ENCODE results near the gene APLP1. TPM values are rescaled to one million over a fixed set of nuclear protein-coding genes. Genes with fewer than 3 reads are reported as not detected.
"Not testable (repeated sequence)": the region's sequence is repeated elsewhere in the genome, so short reads cannot be mapped to it uniquely, and the experiment has no call there.

APLP1 gene
- total RNA-seq, 1 donor from 2014 or later, result 0.21 TPM

DNA sequence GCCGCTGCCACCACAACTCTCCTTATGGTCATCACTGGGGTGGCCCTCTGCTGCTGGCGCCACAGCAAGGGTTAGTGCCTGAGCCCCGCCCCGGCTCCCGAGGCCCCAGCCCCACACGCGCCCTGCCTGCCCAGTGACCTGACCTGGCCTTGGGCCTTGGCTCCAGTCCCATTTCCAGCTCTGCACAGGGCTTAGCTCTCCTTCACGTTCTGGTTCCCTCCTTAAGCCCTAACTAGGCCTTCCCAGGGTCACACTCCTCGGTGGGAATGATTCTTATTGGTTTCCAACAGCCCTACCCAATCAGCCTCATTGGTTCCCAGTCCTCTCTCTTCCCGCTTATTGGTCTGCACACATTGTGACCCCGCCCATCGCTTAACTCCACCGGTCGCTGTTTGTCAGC, 5.8 kb upstream of the APLP1 start:
- Histone ChIP-seq H3K27ac (no peak overlapping the region), H3K4me3 (no peak overlapping the region), H3K4me1 (no peaks in the 10 kb centered on the region), H3K9me3 (no peaks in the 10 kb centered on the region), H3K27me3 (no peaks in the 10 kb centered on the region), H3K36me3 (no peaks in the 10 kb centered on the region)
- TF ChIP-seq, protein P1, sequence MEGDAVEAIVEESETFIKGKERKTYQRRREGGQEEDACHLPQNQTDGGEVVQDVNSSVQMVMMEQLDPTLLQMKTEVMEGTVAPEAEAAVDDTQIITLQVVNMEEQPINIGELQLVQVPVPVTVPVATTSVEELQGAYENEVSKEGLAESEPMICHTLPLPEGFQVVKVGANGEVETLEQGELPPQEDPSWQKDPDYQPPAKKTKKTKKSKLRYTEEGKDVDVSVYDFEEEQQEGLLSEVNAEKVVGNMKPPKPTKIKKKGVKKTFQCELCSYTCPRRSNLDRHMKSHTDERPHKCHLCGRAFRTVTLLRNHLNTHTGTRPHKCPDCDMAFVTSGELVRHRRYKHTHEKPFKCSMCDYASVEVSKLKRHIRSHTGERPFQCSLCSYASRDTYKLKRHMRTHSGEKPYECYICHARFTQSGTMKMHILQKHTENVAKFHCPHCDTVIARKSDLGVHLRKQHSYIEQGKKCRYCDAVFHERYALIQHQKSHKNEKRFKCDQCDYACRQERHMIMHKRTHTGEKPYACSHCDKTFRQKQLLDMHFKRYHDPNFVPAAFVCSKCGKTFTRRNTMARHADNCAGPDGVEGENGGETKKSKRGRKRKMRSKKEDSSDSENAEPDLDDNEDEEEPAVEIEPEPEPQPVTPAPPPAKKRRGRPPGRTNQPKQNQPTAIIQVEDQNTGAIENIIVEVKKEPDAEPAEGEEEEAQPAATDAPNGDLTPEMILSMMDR (IDR thresholded peaks at IDR 0.05), result no peak
- no peak for DNase-seq (ENCODE audit: low spot score in 2 of 2)
- intact Hi-C loops (cut with DNase I), result no loop called here

DNA sequence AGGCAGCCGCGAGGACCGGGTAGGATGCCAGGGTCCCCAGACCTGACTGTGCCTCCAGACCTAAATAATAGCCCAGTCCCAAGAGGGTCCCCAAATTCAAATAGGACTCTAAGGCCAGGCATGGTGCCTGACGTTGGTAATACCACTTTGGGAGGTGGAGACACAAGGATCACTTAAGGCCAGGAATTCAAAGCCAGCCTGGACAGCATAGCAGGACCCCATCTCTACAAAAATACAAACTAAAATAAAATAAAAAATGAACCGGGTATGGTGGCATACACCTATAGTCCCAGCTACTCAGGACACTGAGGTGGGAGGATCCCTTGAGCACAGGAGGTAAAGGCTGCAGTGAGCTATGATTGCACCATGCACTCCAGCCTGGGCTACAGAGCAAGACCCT, 5.4 kb upstream of the APLP1 start:
- no peaks in the 10 kb centered on the region for H3K9me3 ChIP-seq
- TF ChIP-seq, protein P1 (IDR thresholded peaks at IDR 0.05), result no peak
- H3K27ac ChIP-seq, result no peak overlapping the region
- intact Hi-C loops (cut with DNase I), result no loop called here
- H3K4me1 ChIP-seq, result peaks cover 0 to under 1% of the 10 kb centered on the region in 2 donors
- DNase-seq (ENCODE audit: low spot score in 2 of 2), result no peak
- no peaks in the 10 kb centered on the region for H3K27me3 ChIP-seq
- no peak overlapping the region for H3K4me3 ChIP-seq
- H3K36me3 ChIP-seq, result no peaks in the 10 kb centered on the region

DNA sequence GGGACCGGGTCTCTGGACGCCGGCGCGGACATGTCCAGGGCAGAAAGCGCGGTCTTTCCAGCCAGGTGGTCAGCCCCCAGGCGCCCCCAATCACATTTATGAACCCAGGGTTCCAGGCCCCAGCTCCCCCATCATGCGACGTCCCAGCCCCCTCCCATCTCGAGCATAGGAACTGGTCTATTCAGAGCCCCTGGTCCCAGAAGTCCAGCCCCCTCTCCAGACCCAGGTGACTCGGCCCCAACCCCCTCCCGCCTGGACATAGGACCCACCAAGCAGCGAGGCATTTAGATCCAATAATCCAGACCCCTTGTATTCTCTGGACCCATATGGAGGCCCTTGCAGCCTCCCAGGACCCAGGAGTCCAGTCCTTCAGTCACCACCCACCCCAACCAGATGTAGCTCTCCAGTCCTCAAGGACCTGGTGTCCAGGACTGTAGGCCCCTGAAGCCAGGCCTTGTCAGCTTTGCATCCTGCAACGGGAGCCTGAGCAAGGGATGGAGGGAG, 501 bp downstream of the APLP1 start:
- Histone ChIP-seq H3K4me3 (peak overlapping the region; percentile 60 to 71), H3K36me3 (no peaks in the 10 kb centered on the region), H3K27ac (no peak overlapping the region), H3K9me3 (no peaks in the 10 kb centered on the region), H3K4me1 (peaks cover 14 to 18% of the 10 kb centered on the region in 2 donors), H3K27me3 (no peaks in the 10 kb centered on the region)
- intact Hi-C loops (cut with DNase I), result loop anchor here (5.0 kb wide), 1 partner anchor 112 kb away; the partner anchor contains the start of genes HSPB6 and PROSER3
- no peak for DNase-seq (ENCODE audit: low spot score in 2 of 2)
- TF ChIP-seq, protein P1 (IDR thresholded peaks at IDR 0.05), result no peak

DNA sequence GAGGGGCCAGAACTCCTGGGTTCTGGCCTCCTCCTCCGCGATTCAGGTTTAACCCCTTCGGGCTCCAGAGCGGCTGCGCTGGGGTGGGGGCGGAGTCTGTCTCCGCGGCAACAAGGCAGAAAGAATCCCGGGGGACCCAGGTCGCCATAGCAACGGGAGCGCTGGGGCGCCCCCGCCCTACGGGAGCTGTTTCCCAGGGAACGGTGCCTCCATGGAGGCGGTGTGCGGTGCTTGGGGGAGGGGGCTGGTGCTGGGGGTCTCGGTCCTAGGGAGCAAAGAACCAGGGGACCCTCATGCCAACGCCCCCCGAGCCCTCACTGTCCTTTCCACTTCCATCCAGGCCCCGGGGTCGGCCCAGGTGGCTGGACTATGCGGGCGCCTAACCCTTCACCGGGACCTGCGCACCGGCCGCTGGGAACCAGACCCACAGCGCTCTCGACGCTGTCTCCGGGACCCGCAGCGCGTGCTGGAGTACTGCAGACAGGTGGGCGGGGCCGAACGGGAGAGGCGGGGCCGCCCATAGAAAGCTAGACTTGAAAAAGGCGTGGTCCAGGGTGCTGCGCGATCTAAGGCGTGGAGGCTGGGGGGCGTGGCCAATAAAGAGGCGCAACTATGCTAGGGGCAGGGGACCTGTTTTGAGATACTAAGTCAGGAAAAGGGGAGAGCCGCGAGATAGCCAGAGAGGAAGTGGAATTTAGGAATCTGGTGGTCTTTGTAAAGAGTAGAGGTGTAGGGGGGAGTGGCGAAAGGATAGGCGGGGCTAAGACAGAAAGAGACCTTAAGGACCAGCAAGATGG, 1.2 kb downstream of the APLP1 start:
- peak; percentile 17 to 79 for DNase-seq (ENCODE audit: low spot score in 2 of 2)
- peaks cover 14 to 18% of the 10 kb centered on the region in 2 donors for H3K4me1 ChIP-seq
- intact Hi-C loops (cut with DNase I), result loop anchor here (5.0 kb wide), 1 partner anchor 112 kb away; the partner anchor contains the start of genes HSPB6 and PROSER3
- no peaks in the 10 kb centered on the region for H3K27me3 ChIP-seq
- peak overlapping the region; percentile 60 to 71 for H3K4me3 ChIP-seq
- no peaks in the 10 kb centered on the region for H3K36me3 ChIP-seq
- TF ChIP-seq, protein P1 (IDR thresholded peaks at IDR 0.05), result no peak
- H3K9me3 ChIP-seq, result no peaks in the 10 kb centered on the region
- no peak overlapping the region for H3K27ac ChIP-seq

DNA sequence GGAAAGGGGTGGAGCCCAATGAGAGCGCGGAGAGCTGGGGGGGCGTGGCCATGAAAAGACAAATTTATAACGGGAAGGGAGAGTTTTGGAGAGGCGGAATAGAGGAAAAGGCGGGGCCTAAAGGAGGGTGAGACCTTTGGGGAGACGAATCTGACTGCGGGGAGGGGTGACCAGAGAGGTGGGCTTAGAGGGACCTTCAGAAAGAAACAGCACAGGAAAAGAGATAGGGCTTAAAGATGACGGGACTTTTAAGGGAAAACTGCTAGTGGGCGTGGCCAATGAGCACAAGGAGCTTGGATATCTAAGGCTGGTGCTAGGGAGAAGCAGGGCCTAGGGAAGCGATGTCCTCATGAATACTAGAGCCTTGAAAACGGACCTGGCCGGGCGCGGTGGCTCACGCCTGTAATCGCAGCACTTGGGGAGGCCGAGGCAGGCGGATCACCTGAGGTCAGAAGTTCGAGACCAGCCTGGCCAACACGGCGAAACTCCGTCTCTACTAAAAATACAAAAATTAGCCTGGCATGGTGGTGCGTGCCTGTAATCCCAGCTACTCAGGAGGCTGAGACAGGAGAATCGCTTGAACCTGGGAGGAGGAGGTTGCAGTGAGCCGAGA, 1.9 kb downstream of the APLP1 start:
- H3K27me3 ChIP-seq; intact Hi-C loops (cut with DNase I); H3K36me3 ChIP-seq; H3K27ac ChIP-seq; H3K9me3 ChIP-seq; DNase-seq (ENCODE audit: low spot score in 2 of 2): not testable (repeated sequence)
- peaks cover 14 to 18% of the 10 kb centered on the region in 2 donors for H3K4me1 ChIP-seq
- H3K4me3 ChIP-seq, result peak overlapping the region in 1 of 2 donors; percentile 71

DNA sequence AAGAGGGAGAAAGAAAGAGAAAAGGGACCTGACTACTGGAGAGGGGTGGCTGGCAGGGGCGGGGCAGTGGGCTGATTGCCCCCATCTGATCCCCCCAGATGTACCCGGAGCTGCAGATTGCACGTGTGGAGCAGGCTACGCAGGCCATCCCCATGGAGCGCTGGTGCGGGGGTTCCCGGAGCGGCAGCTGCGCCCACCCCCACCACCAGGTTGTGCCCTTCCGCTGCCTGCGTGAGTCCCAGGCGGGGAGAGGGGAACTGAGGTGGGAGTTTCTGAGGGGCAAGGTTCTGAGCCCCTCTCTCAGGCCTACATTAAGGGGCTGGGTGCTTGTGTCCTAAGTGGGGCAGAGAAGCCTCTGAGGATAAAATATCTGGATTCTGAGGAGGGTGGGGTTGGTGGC, 2.4 kb downstream of the APLP1 start:
- Histone ChIP-seq H3K9me3 (no peaks in the 10 kb centered on the region), H3K36me3 (no peaks in the 10 kb centered on the region), H3K4me3 (no peak overlapping the region), H3K27me3 (no peaks in the 10 kb centered on the region), H3K4me1 (peaks cover 14 to 18% of the 10 kb centered on the region in 2 donors), H3K27ac (no peak overlapping the region)
- intact Hi-C loops (cut with DNase I), result no loop called here
- TF ChIP-seq, protein P1 (IDR thresholded peaks at IDR 0.05), result no peak
- no peak for DNase-seq (ENCODE audit: low spot score in 2 of 2)
